Activated CD4-positive, alpha-beta T cell treated with anti-CD3 and anti-CD28 coated beads, Interleukin-10, Interleukin-2, amounts not matched to agents 100 ng/mL and 50 ng/mL, durations not matched to agents 16 hours and 8 hours (primary cell): ENCODE results near the gene PRPF31.
"Not testable (repeated sequence)": the region's sequence is repeated elsewhere in the genome, so short reads cannot be mapped to it uniquely, and the experiment has no call there.

Source experiments
- DNase-seq: peaks from one replicate; pipeline ENCODE4 v3.0.0-alpha.2; 2020

The PRPF31 gene

GRCh38 chr19:54115109-54116063 lies at the start of gene PRPF31, which contains the start of gene TFPT:
Gene PRPF31, plus strand, starts transcription at chr19:54115754. Its CDS starts 2,525 bp downstream, at chr19:54118279.
Gene TFPT, minus strand, starts transcription at chr19:54115657. Its CDS starts 388 bp downstream, at chr19:54115269.
- DNase-seq, result peak; percentile 97

GRCh38 chr19:54069470-54069869 lies 46.1 kb upstream of the PRPF31 start:
- no peak for DNase-seq

- no peak for DNase-seq
These were observed 41.7 kb upstream of the PRPF31 start for GRCh38 chr19:54073829-54074228.

GRCh38 chr19:54074851-54075250 lies 40.7 kb upstream of the PRPF31 start:
- no peak for DNase-seq

- no peak for DNase-seq
These were observed 38.2 kb upstream of the PRPF31 start for GRCh38 chr19:54077334-54077733.

- DNase-seq, result no peak
These were observed 34.5 kb upstream of the PRPF31 start, which contains the start of gene TARM1 for GRCh38 chr19:54081032-54081431. Gene TARM1, minus strand, starts transcription at chr19:54081365. Its CDS starts 25 bp downstream, at chr19:54081340.

GRCh38 chr19:54084410-54084809 lies 31.1 kb upstream of the PRPF31 start:
- no peak for DNase-seq

GRCh38 chr19:54094426-54095000 lies 21.0 kb upstream of the PRPF31 start:
- no peak for DNase-seq

GRCh38 chr19:54095136-54095858 lies 20.3 kb upstream of the PRPF31 start:
- DNase-seq, result no peak

GRCh38 chr19:54095859-54096616 lies 19.5 kb upstream of the PRPF31 start:
- DNase-seq, result peak; percentile 50

- peak; percentile 34 for DNase-seq
These were observed 18.9 kb upstream of the PRPF31 start for GRCh38 chr19:54096617-54097106.

- DNase-seq, result no peak
These were observed 16.2 kb upstream of the PRPF31 start for GRCh38 chr19:54099190-54099902.

GRCh38 chr19:54099903-54100255 lies 15.7 kb upstream of the PRPF31 start:
- DNase-seq, result not testable (repeated sequence)

- no peak for DNase-seq
These were observed 15.0 kb upstream of the PRPF31 start, which contains the start of gene OSCAR for GRCh38 chr19:54100561-54100960. Gene OSCAR, minus strand, starts transcription at chr19:54100803. Its CDS starts 11 bp downstream, at chr19:54100792.

- peak; percentile 99 for DNase-seq
These were observed 13.0 kb upstream of the PRPF31 start, which contains the start of gene NDUFA3 for GRCh38 chr19:54102421-54103169. Gene NDUFA3, plus strand, starts transcription at chr19:54102855. Its CDS starts 24 bp downstream, at chr19:54102879.

- DNase-seq, result no peak
These were observed 10.4 kb upstream of the PRPF31 start for GRCh38 chr19:54104998-54105715.

- no peak for DNase-seq
These were observed 9.8 kb upstream of the PRPF31 start for GRCh38 chr19:54105796-54106195.

GRCh38 chr19:54106716-54107115 lies 8.8 kb upstream of the PRPF31 start:
- DNase-seq, result no peak

- no peak for DNase-seq
These were observed 7.6 kb upstream of the PRPF31 start for GRCh38 chr19:54107876-54108490.
